Cardiac fibroblast (primary cell): ENCODE data around the gene BBS9.

ENCODE experiments used
- DNase-seq, 2 donors: peaks; one replicate each; pipeline versions ENCODE4 v3.0.0 to v3.0.0-alpha.2; 2010; ENCODE audit warnings: low read depth in 2 of 2
- H3K4me3 ChIP-seq, 2 donors: replicated peaks in 1 of 2; 1 replicate in 1 of 2; 2 replicates in 1 of 2; pipeline ENCODE4 v1.5.1; 2011; ENCODE audit warnings: low read depth in 2 of 2, low read length in 2 of 2, mild to moderate bottlenecking in 2 of 2, moderate library complexity in 1 of 2
- CTCF ChIP-seq: IDR thresholded peaks from one replicate; pipeline ENCODE4 v1.5.1; 2011; ENCODE audit warnings: low read depth, mild to moderate bottlenecking, low read length, inconsistent platforms

The BBS9 gene

GRCh38 chr7:33307205-33307604, 177.8 kb downstream of the BBS9 start:
- H3K4me3 ChIP-seq, result no peak overlapping the region
- DNase-seq, result no peak
- no peak for TF ChIP-seq CTCF

DNA sequence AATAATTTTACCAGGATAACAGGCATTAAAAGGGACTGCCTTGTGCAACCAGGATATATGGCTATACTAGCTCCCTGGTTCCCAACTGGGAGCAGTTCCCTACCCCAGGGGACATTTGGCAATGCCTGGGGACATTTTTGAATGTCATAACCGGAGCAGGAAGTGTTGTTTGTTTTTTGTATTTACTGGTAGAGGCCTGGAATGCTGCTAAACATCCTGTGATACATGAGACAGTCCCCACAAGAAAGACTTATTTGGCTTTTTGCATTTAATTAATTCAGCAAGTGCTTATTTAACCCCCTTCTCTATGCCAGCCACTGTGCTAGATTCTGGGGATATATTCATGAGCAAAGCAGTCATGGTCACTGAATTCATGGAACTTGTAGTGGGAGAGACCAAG, 181.2 kb downstream of the BBS9 start:
- no peak for DNase-seq
- no peak for TF ChIP-seq CTCF
- H3K4me3 ChIP-seq, result no peak overlapping the region

- TF ChIP-seq CTCF, result no peak
- no peak overlapping the region for H3K4me3 ChIP-seq
- peak in 1 of 2 donors; percentile 19 for DNase-seq
Measured at GRCh38 chr7:33325754-33326484, 196.6 kb downstream of the BBS9 start.

DNA sequence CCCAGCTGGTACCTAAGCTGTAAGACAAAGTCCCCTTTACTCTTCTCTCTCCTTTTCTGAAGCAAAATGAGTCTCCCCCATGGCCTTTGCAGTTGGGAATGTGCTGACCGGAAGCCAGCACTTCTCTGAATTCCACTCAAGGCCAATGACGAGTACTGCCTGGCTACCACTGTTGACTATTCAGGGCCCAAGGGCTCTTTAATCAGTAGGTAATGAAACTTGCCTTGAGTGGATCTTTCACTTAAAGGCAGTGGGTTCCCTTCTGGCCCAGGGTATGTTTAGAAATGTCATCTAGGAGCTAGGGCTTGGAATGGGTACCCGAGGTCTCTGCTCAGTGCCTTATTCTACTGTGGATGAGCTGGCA, 197.1 kb downstream of the BBS9 start:
- TF ChIP-seq CTCF, result no peak
- no peak overlapping the region for H3K4me3 ChIP-seq
- DNase-seq, result no peak

DNA sequence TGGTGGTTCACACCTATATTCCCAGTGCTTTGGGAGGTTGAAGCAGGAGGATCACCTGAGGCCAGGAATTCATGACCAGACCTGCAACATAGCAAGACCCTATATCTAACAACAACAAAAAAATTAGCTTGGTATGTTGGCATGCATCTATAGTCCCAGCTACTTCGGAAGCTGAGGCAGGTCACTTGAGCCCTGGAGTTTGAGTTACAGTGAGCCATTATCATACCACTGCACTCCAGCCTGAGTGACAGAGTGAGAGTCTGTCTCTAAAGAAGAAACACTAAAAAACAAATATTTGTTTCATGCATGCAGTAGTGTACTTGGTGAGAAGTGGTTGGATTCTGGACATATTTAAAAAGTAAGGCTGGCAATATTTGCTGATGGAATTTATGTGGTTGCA, 198.1 kb downstream of the BBS9 start:
- no peak for TF ChIP-seq CTCF
- DNase-seq, result no peak
- no peak overlapping the region for H3K4me3 ChIP-seq

DNA sequence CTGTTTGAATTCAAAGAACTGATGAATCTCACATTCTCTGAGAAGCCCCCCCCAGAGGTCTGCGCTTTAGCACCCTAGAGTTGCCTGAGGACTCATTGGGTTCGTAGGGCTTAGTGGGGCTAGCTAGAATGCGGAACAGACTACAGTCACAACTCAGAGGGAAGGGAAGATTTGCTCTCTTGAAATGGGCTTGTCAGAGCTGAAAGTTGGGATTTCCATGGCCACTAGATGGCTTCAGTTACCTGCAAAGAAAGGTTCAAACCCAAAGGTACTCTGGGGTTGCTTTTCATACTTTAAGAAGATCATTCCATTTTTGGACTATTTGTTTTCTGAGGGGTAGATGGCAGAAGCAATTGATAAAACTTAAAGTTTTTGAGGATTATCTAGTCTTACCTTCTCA, 205.0 kb downstream of the BBS9 start:
- no peak overlapping the region for H3K4me3 ChIP-seq
- peak; percentile 52 for TF ChIP-seq CTCF
- DNase-seq, result peak; percentile 38 to 52

DNA sequence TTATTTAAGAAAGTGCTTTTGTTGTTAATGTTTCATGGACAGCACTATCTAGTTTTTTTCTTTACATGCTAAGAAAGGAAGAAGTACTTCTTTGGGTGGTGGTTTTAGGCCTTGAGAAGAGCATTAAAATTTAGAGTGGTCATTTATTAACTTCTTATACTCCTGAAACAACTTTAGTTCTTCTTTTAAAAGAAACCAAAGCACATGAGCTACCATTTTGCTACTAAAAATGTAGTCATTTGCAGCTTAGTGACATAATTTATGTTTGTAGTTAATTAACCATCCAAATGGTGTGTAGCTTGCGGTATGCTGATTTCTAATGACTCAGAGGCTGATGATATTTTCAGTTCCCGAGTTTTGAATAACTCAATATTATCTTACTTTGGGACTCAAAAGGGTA, 207.5 kb downstream of the BBS9 start:
- no peak for TF ChIP-seq CTCF
- DNase-seq, result no peak
- no peak overlapping the region for H3K4me3 ChIP-seq
